ENCODE data around the gene MT1A.
"Not testable (repeated sequence)": the region's sequence is repeated elsewhere in the genome, so short reads cannot be mapped to it uniquely, and the experiment has no call there.

DNA sequence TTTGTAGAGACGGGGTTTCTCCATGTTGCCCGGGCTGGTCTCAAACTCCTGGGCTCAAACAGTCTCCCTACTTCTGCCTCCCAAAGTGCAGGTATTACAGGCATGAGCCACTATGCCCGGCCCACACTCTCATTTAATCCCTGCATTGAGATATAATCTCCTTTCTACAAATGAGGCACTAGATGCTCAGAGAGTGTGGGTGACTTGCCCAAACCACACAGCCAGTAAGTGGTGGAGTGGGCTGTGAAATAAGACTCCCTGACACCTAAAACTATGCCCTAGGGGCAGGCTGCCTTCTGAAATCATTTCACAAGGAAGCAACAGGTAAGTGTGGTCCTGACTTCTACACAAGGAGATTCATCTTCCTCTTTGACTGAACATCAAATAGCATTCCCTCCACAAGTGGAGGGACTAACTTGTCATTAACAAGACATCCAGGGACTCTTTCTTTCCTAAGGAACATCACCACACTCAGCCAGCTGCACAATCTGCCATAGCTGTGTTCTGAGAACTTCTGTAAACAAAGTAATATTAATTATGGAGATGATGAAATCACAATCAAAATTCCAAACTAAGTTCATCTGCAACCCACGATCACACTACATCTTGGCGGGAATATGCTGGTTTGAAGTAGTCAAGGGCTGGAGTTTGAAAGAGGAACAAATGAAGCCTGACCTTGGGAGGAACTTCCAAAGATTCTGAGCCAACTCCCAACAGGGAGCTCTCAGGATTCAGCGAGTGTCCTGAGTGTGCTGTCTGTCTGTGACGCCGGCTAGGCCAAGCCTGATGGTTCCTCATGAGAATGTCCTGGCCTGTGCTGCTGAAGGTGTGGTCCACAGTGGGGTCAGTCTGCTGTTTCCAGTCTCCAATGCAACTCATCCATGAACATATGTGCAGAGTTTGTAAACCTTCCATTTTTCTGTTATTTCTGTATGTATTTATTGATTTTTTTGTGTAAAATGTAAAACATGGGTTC, 27.1 kb downstream of the MT1A start:
- TF ChIP-seq, protein P1, sequence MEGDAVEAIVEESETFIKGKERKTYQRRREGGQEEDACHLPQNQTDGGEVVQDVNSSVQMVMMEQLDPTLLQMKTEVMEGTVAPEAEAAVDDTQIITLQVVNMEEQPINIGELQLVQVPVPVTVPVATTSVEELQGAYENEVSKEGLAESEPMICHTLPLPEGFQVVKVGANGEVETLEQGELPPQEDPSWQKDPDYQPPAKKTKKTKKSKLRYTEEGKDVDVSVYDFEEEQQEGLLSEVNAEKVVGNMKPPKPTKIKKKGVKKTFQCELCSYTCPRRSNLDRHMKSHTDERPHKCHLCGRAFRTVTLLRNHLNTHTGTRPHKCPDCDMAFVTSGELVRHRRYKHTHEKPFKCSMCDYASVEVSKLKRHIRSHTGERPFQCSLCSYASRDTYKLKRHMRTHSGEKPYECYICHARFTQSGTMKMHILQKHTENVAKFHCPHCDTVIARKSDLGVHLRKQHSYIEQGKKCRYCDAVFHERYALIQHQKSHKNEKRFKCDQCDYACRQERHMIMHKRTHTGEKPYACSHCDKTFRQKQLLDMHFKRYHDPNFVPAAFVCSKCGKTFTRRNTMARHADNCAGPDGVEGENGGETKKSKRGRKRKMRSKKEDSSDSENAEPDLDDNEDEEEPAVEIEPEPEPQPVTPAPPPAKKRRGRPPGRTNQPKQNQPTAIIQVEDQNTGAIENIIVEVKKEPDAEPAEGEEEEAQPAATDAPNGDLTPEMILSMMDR (IDR thresholded peaks at IDR 0.05), result not testable (repeated sequence)
- TF ChIP-seq, protein P2, sequence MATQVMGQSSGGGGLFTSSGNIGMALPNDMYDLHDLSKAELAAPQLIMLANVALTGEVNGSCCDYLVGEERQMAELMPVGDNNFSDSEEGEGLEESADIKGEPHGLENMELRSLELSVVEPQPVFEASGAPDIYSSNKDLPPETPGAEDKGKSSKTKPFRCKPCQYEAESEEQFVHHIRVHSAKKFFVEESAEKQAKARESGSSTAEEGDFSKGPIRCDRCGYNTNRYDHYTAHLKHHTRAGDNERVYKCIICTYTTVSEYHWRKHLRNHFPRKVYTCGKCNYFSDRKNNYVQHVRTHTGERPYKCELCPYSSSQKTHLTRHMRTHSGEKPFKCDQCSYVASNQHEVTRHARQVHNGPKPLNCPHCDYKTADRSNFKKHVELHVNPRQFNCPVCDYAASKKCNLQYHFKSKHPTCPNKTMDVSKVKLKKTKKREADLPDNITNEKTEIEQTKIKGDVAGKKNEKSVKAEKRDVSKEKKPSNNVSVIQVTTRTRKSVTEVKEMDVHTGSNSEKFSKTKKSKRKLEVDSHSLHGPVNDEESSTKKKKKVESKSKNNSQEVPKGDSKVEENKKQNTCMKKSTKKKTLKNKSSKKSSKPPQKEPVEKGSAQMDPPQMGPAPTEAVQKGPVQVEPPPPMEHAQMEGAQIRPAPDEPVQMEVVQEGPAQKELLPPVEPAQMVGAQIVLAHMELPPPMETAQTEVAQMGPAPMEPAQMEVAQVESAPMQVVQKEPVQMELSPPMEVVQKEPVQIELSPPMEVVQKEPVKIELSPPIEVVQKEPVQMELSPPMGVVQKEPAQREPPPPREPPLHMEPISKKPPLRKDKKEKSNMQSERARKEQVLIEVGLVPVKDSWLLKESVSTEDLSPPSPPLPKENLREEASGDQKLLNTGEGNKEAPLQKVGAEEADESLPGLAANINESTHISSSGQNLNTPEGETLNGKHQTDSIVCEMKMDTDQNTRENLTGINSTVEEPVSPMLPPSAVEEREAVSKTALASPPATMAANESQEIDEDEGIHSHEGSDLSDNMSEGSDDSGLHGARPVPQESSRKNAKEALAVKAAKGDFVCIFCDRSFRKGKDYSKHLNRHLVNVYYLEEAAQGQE (IDR thresholded peaks at IDR 0.05; ENCODE audit: insufficient read depth in 1 of 2, low read depth in 2 of 2, low read length in 1 of 2), result not testable (repeated sequence)
